HCT116 (cell line): ENCODE measurements around the gene GSTK1.
A peak's percentile ranks its signal among the peaks of the same experiment; 100 is the strongest.

ENCODE experiments used
- ATF3 ChIP-seq: IDR thresholded peaks from 2 replicates; pipeline ENCODE4 v1.6.1; 2012
- CEBPB ChIP-seq: IDR thresholded peaks from 2 replicates; pipeline ENCODE4 v1.6.1; 2012; ENCODE audit warnings: low read depth
- CTCF ChIP-seq, 3 experiments: fragments of 200-600 bp in 1 of 3; sonication (generic) in 1 of 3; IDR thresholded peaks in 2 of 3; conservative IDR thresholded peaks in 1 of 3; 2 replicates each; pipeline ENCODE4 v1.5.1; 2012 to 2017; ENCODE audit warnings: low read depth in 2 of 3, low read length in 2 of 3, antibody characterized with exemption in 1 of 3, borderline replicate concordance in 1 of 3, control low read depth in 1 of 3, mild to moderate bottlenecking in 1 of 3, mixed read lengths in 1 of 3, mixed run types in 1 of 3, moderate library complexity in 1 of 3; ENCODE audit not compliant: insufficient read depth in 1 of 3
- ELF1 ChIP-seq: IDR thresholded peaks from 2 replicates; pipeline ENCODE4 v1.6.1; 2012; ENCODE audit warnings: low read depth, borderline replicate concordance
- EZH2 ChIP-seq: fragments of 200-600 bp; sonication (generic); IDR thresholded peaks from 2 replicates; pipeline ENCODE4 v1.6.1; 2017; ENCODE audit warnings: antibody characterized with exemption, mixed run types
- EZH2phosphoT487 ChIP-seq: fragments of 200-600 bp; IDR thresholded peaks from 2 replicates; pipeline ENCODE4 v1.6.1; 2018; ENCODE audit warnings: antibody characterized with exemption, borderline replicate concordance
- MAX ChIP-seq: IDR thresholded peaks from 2 replicates; pipeline ENCODE4 v1.6.1; 2012
- POLR2A ChIP-seq: IDR thresholded peaks from 2 replicates; pipeline ENCODE4 v1.7.0; 2011; ENCODE audit warnings: borderline replicate concordance; ENCODE audit not compliant: insufficient read depth, insufficient read length; ENCODE audit errors: extremely low read depth
- POLR2AphosphoS5 ChIP-seq: IDR thresholded peaks from 2 replicates; pipeline ENCODE4 v1.6.1; 2011; ENCODE audit warnings: mild to moderate bottlenecking, low read depth, low read length, moderate library complexity
- SP1 ChIP-seq: IDR thresholded peaks from 2 replicates; pipeline ENCODE4 v1.6.1; 2012; ENCODE audit warnings: low read depth
- YY1 ChIP-seq: IDR thresholded peaks from 2 replicates; pipeline ENCODE4 v1.6.1; 2011; ENCODE audit warnings: low read length, low read depth, moderate library complexity, mild to moderate bottlenecking; ENCODE audit not compliant: insufficient replicate concordance; ENCODE audit errors: extremely low read depth
- ZBTB33 ChIP-seq: IDR thresholded peaks from 2 replicates; pipeline ENCODE4 v1.6.1; 2011; ENCODE audit warnings: mild to moderate bottlenecking, low read length, moderate library complexity; ENCODE audit not compliant: insufficient replicate concordance; ENCODE audit errors: extremely low read depth
- ZNF274 ChIP-seq: fragments of 200-500 bp; sonication (Bioruptor generic); IDR thresholded peaks from 2 replicates; pipeline ENCODE4 v1.6.1; 2014; ENCODE audit warnings: mild to moderate bottlenecking, low read depth, low read length, inconsistent platforms

GRCh38 chr7:143299840-143300239, 36.6 kb downstream of the GSTK1 start:
- TF ChIP-seq EZH2phosphoT487 (no peak), POLR2A (no peak), CTCF (IDR thresholded peaks at IDR 0.05 in 2 of 3, conservative IDR thresholded peaks at IDR 0.05 in 1 of 3; ENCODE audit: borderline replicate concordance in 1 of 3, insufficient read depth in 1 of 3, low read depth in 2 of 3, low read length in 2 of 3) (peak; percentile 47 to 85 (median 85); a peak in 5 of 6 replicates), MAX (no peak), POLR2AphosphoS5 (no peak), SP1 (no peak), ELF1 (no peak), YY1 (no peak), ZNF274 (no peak), CEBPB (no peak), ATF3 (no peak), EZH2 (no peak), ZBTB33 (no peak)
